ENCODE data around the gene CAMTA1. TPM values are rescaled to one million over a fixed set of nuclear protein-coding genes. Genes with fewer than 3 reads are reported as not detected.

Gene CAMTA1
- total RNA-seq, 1 experiment from 2014 or later: 85.2 TPM

GRCh38 chr1:7362947-7363346 is 577.7 kb downstream of the CAMTA1 start:
- TF ChIP-seq, protein P1, sequence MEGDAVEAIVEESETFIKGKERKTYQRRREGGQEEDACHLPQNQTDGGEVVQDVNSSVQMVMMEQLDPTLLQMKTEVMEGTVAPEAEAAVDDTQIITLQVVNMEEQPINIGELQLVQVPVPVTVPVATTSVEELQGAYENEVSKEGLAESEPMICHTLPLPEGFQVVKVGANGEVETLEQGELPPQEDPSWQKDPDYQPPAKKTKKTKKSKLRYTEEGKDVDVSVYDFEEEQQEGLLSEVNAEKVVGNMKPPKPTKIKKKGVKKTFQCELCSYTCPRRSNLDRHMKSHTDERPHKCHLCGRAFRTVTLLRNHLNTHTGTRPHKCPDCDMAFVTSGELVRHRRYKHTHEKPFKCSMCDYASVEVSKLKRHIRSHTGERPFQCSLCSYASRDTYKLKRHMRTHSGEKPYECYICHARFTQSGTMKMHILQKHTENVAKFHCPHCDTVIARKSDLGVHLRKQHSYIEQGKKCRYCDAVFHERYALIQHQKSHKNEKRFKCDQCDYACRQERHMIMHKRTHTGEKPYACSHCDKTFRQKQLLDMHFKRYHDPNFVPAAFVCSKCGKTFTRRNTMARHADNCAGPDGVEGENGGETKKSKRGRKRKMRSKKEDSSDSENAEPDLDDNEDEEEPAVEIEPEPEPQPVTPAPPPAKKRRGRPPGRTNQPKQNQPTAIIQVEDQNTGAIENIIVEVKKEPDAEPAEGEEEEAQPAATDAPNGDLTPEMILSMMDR (conservative IDR thresholded peaks at IDR 0.05; ENCODE audit: low read depth, low read length): no peak
- TF ChIP-seq EZH2 (IDR thresholded peaks at IDR 0.05; ENCODE audit: borderline replicate concordance, low read depth, low read length, poor library complexity, severe bottlenecking): no peak
- POLR2A ChIA-PET (ENCODE audit: low non-redundant PET): no interaction called here
- H3K27me3 ChIP-seq (replicated peaks; ENCODE audit: insufficient read depth, low read depth, low read length, poor library complexity): no peaks in the 10 kb centered on the region
- intact Hi-C loops (cut with micrococcal nuclease; ENCODE audit: unreplicated experiment): no loop called here
- DNase-seq (ENCODE audit: low spot score): no peak
- CTCF ChIA-PET: no interaction called here
- no peaks in the 10 kb centered on the region for H3K9me3 ChIP-seq (ENCODE audit: low read depth, low read length, poor library complexity, severe bottlenecking)
- no peaks in the 10 kb centered on the region for H3K4me1 ChIP-seq (ENCODE audit: insufficient read depth, low read length, poor library complexity, severe bottlenecking)
- H3K36me3 ChIP-seq (ENCODE audit: insufficient read depth, low read length, poor library complexity, severe bottlenecking): no peaks in the 10 kb centered on the region
- no peak overlapping the region for H3K27ac ChIP-seq (ENCODE audit: low read depth, low read length, poor library complexity, severe bottlenecking)
- no peak overlapping the region for H3K4me3 ChIP-seq (ENCODE audit: low read depth, low read length, poor library complexity, severe bottlenecking)
- BruUV-seq (replicated peaks): no TSS peak

DNA sequence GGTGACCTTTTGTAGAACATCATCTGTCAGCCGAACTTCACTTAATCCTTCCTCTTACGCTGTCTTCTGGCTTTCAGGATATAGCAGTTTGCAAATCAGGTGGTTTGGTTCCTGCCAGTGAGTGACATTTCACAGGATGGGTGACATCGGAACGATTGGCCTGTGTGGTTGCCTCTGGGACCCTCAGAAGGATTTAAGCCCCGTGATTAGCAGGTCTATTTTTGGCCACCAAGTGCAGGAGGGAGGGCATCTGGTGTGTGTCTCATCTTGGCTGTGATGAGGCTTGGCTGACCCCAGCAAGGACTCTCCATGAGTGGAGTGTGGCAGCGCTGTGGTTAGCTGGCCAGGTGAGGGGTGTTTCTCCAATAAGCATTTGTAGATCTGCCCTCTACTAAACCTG is 578.2 kb downstream of the CAMTA1 start:
- TF ChIP-seq, protein P1 (conservative IDR thresholded peaks at IDR 0.05; ENCODE audit: low read depth, low read length): no peak
- TF ChIP-seq EZH2 (IDR thresholded peaks at IDR 0.05; ENCODE audit: borderline replicate concordance, low read depth, low read length, poor library complexity, severe bottlenecking): no peak
- Histone ChIP-seq H3K36me3 (ENCODE audit: insufficient read depth, low read length, poor library complexity, severe bottlenecking) (no peaks in the 10 kb centered on the region), H3K4me1 (ENCODE audit: insufficient read depth, low read length, poor library complexity, severe bottlenecking) (no peaks in the 10 kb centered on the region), H3K27me3 (replicated peaks; ENCODE audit: insufficient read depth, low read depth, low read length, poor library complexity) (no peaks in the 10 kb centered on the region), H3K4me3 (ENCODE audit: low read depth, low read length, poor library complexity, severe bottlenecking) (no peak overlapping the region), H3K9me3 (ENCODE audit: low read depth, low read length, poor library complexity, severe bottlenecking) (no peaks in the 10 kb centered on the region), H3K27ac (ENCODE audit: low read depth, low read length, poor library complexity, severe bottlenecking) (no peak overlapping the region)
- no TSS peak for BruUV-seq (replicated peaks)
- POLR2A ChIA-PET (ENCODE audit: low non-redundant PET): no interaction called here
- DNase-seq (ENCODE audit: low spot score): no peak
- intact Hi-C loops (cut with micrococcal nuclease; ENCODE audit: unreplicated experiment): no loop called here
- CTCF ChIA-PET: no interaction called here

DNA sequence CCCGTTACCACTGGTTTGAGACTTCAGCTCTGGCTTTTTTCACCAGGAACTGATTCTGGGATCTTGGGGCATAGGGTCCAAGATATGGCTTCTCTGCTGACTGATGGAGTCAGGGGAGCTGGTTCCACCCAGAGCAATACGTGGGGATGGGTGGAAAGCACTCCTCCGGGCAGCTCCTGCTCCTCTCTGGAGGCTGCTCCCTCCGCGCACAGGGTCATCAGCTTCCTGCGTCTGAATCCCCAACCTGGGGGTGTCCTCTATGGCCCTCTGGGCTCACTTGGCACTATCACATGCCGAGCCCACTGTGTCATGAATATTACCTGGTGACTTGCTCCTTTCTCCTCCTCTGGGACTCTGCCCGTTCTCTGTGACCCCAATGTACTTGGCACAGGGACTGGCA is 580.5 kb downstream of the CAMTA1 start:
- Histone ChIP-seq H3K4me3 (ENCODE audit: low read depth, low read length, poor library complexity, severe bottlenecking) (no peak overlapping the region), H3K27me3 (replicated peaks; ENCODE audit: insufficient read depth, low read depth, low read length, poor library complexity) (no peaks in the 10 kb centered on the region), H3K36me3 (ENCODE audit: insufficient read depth, low read length, poor library complexity, severe bottlenecking) (no peaks in the 10 kb centered on the region), H3K27ac (ENCODE audit: low read depth, low read length, poor library complexity, severe bottlenecking) (no peak overlapping the region), H3K9me3 (ENCODE audit: low read depth, low read length, poor library complexity, severe bottlenecking) (no peaks in the 10 kb centered on the region), H3K4me1 (ENCODE audit: insufficient read depth, low read length, poor library complexity, severe bottlenecking) (no peaks in the 10 kb centered on the region)
- ChIA-PET POLR2A (ENCODE audit: low non-redundant PET) (no interaction called here), CTCF (no interaction called here)
- BruUV-seq (replicated peaks): no TSS peak
- no peak for TF ChIP-seq EZH2 (IDR thresholded peaks at IDR 0.05; ENCODE audit: borderline replicate concordance, low read depth, low read length, poor library complexity, severe bottlenecking)
- TF ChIP-seq, protein P1 (conservative IDR thresholded peaks at IDR 0.05; ENCODE audit: low read depth, low read length): no peak
- intact Hi-C loops (cut with micrococcal nuclease; ENCODE audit: unreplicated experiment): no loop called here
- no peak for DNase-seq (ENCODE audit: low spot score)

Data from A673 (cell line).